ENCODE measurements around the gene FUCA2. TPM values are rescaled to one million over a fixed set of nuclear protein-coding genes. Genes with fewer than 3 reads are reported as not detected.

The FUCA2 gene
- polyA plus RNA-seq, 1 of the 3 experiments (the other 2 are of a cell fraction): 37.6 TPM

- WGBS (ENCODE audit: low lambda C conversion rate): 69% methylated on average over 5 of the region's 5 CpGs
- H4K20me1 ChIP-seq (ENCODE audit: insufficient read depth): no peaks in the 10 kb centered on the region
- no peak for DNase-seq
- no peaks in the 10 kb centered on the region for H3K9me3 ChIP-seq
- ChIA-PET POLR2A (no interaction called here), CTCF (no interaction called here)
- no peak overlapping the region for H3K27ac ChIP-seq (ENCODE audit: low read depth in 2 of 2, low read length in 1 of 2)
- no peaks in the 10 kb centered on the region for H3K9me2 ChIP-seq
- no peaks in the 10 kb centered on the region; a peak in 1 of 4 replicates for H3K4me1 ChIP-seq (ENCODE audit: control insufficient read depth in 1 of 2, insufficient read depth in 2 of 2, low read depth in 1 of 2, low read length in 1 of 2)
- no peaks in the 10 kb centered on the region for H3K79me2 ChIP-seq (ENCODE audit: insufficient read depth)
- H3K36me3 ChIP-seq (replicated peaks in 1 of 2; ENCODE audit: control insufficient read depth in 1 of 2, insufficient read depth in 2 of 2, low read length in 1 of 2): no peaks in the 10 kb centered on the region
- no peaks in the 10 kb centered on the region for H3K27me3 ChIP-seq (ENCODE audit: insufficient read depth)
- no peak overlapping the region for H3K4me2 ChIP-seq
- TF ChIP-seq MAX (IDR thresholded peaks at IDR 0.05; ENCODE audit: low read depth): no peak
- no peak for TF ChIP-seq FOSL2 (IDR thresholded peaks at IDR 0.05; ENCODE audit: borderline replicate concordance, low read depth)
- no peak for TF ChIP-seq RXRA (IDR thresholded peaks at IDR 0.05; ENCODE audit: borderline replicate concordance, low read depth)
- TF ChIP-seq PBX3 (IDR thresholded peaks at IDR 0.05): peak; percentile 36; the same call in 1 of the 2 replicates
- no peak for TF ChIP-seq CTCF (IDR thresholded peaks at IDR 0.05)
- TF ChIP-seq TCF12 (IDR thresholded peaks at IDR 0.05): peak; percentile 50
- TF ChIP-seq TEAD4 (IDR thresholded peaks at IDR 0.05; ENCODE audit: borderline replicate concordance, insufficient read depth): no peak
- TF ChIP-seq RFX5 (IDR thresholded peaks at IDR 0.05; ENCODE audit: low read length): no peak
- TF ChIP-seq MEF2A (IDR thresholded peaks at IDR 0.05; ENCODE audit: borderline replicate concordance, low read depth): no peak
- TF ChIP-seq SIN3A (IDR thresholded peaks at IDR 0.05; ENCODE audit: borderline replicate concordance, low read depth, low read length): no peak
- TF ChIP-seq CHD2 (IDR thresholded peaks at IDR 0.05; ENCODE audit: low read length, partially characterized antibody): no peak
- no peak for TF ChIP-seq FOXM1 (IDR thresholded peaks at IDR 0.05; ENCODE audit: low read depth)
- TF ChIP-seq, protein P1, sequence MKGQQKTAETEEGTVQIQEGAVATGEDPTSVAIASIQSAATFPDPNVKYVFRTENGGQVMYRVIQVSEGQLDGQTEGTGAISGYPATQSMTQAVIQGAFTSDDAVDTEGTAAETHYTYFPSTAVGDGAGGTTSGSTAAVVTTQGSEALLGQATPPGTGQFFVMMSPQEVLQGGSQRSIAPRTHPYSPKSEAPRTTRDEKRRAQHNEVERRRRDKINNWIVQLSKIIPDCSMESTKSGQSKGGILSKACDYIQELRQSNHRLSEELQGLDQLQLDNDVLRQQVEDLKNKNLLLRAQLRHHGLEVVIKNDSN (IDR thresholded peaks at IDR 0.05; ENCODE audit: borderline replicate concordance, low read depth): no peak
- H3F3A ChIP-seq (replicated peaks; ENCODE audit: insufficient read depth): peaks cover 8% of the 10 kb centered on the region
- H3K9ac ChIP-seq: no peak overlapping the region
- H2AFZ ChIP-seq (ENCODE audit: low read depth): no peak overlapping the region
- no peak overlapping the region for H3K4me3 ChIP-seq (ENCODE audit: low read depth in 2 of 2, low read length in 1 of 2)
Measured at GRCh38 chr6:143531720-143532499, 20.4 kb upstream of the FUCA2 start.

All from SK-N-SH (cell line).